Activated naive CD4-positive, alpha-beta T cell treated with anti-CD3 and anti-CD28 coated beads, Interleukin-2, amount 50 U/mL, for 16 hours (primary cell): Measurements from ENCODE around the gene FEZF2.

ENCODE experiments used
- DNase-seq: peaks from one replicate; pipeline ENCODE4 v3.0.0-alpha.2; 2020

Gene FEZF2

DNA sequence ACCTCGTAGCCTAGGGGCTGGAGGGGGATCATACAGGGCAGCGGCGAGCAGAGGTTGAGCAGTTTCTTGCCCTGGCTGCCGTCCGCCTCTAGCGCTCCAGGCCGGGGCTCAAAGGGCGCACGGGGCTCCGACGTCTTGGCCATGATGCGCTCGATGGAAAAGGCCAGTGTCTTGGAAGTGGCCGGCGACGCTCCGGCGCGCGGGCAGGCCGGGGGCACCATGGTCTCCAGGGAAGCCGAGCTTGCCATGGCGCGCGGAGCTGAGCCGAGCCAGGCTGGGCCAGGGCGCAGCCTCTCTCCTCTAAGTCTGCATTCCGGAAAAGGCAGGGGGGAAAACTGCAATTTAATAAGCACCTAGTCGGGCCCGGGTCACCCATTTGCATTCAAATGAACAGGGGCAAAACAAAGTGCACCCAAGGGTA, 719 bp downstream of the FEZF2 start:
- no peak for DNase-seq

DNA sequence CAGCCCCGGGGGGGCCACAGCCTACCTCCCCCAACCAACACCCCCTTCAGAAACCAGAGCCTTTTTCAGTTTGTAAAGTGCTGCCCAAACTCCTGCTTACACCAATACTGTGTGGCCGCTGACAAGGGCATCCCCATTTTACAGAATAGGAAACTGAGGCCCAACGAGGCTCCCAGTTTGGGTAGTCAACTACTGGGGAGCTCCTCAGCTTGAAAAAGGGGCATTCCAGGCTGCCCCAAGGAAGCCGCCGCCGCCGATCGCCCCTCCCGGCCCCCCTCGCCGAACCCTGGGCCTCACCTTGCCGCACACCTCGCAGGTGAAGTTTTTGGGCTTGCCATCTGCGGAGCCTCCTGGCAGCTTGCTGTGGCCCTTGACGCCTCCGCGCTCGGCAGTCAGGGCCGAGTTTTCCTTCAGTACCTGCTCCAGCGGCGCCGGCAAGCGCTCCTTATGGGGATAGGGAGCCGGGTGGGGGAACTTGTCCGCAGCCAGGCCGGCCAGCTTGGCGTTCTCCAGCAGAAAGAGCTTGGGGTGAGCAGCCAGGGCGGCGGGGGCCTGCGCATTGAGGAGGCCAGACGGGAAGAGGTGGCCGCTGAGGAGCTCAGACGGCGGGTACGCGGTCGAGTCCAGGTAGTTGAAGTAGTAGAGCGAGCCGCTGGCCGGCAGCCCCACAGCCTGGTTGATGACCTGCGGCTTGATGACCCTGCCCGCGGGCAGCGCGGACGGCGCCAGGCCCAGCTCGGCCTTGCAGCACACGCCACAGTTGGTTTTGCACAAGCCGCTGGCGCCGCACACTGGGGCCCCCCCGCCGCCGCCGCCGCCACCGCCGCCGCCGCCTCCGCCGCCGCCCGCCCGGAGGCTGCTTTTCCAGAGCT, 1.4 kb downstream of the FEZF2 start:
- no peak for DNase-seq

GRCh38 chr3:62370858-62371719, 2.3 kb downstream of the FEZF2 start:
- DNase-seq, result no peak

- no peak for DNase-seq
These were observed 3.1 kb downstream of the FEZF2 start for GRCh38 chr3:62370112-62370857.

GRCh38 chr3:62369476-62369743, 3.9 kb downstream of the FEZF2 start:
- no peak for DNase-seq

- DNase-seq, result no peak
These were observed 4.5 kb downstream of the FEZF2 start for GRCh38 chr3:62368705-62369475.

DNA sequence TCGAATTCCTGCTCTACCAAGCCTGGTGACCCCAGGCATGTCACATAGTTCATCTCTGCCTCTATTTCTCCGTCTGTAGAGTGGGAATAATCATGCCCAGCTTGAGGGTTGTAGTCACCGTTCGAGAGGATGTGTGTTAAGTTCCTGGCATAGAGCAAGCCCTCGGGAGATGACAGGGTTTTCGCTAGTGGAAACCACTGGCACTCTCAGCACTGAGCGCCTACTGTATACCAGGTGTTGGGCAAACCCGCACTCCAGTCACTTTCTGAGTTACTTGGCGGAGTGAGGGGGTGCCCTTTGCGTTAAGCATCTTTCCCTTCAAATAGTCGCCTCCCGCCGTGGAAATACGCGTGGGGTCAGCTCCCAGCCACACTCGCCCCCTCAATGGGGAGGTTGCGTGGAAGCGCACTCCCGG, 5.1 kb downstream of the FEZF2 start:
- no peak for DNase-seq

- no peak for DNase-seq
These were observed 5.6 kb downstream of the FEZF2 start for GRCh38 chr3:62367763-62368195.

DNA sequence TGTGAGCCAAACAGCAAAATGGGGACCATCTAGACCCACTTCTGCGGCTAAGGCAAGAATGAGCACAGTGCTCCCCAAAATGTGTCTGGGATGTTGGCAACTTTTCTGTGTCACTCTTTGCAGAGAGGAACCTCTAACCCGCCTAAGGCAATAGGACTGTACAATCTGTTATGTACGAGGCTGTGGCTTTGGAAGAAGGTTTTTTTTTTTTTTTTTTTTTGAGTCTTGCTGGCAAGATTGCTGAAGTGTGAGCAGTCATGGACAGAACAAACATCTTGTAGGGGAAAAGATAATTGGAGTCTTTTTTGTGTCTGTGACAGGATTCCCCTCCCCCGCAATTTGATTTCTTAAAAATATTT, 7.2 kb downstream of the FEZF2 start:
- no peak for DNase-seq

DNA sequence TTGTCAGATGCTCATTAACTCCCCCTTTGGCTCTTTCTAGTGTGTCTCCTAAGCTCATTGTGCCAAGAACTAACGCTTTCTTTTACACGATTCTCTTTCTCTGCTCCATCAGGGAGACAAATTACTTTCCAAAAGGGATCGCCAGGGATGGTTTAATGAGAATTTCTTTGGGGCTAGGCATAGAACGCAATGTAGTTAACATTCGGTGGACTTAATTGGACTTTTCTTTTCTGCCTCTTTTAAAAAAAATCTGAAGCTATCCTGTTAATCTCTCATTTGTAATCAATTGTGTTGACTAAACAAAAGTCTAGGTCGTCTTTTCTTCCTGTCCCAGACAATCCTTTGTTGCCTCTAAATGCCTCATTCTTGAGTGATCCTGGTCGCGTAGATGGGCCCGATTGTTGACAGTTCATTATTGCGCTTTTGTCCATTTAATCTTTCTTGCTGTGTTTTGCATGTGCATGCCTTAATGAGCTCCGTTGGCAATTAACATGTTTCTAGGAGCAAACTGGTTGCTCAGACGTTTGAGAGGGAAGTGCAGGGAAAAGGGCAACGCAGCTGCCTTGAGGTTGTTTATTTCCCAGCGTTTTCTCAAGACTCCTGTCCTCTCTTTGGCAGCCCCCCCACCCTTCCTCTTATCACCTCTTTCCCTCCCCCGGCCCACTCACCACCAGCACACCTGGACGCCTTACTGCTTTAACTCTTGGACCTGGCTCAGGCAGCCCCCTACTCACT, 7.8 kb downstream of the FEZF2 start:
- DNase-seq, result no peak

- no peak for DNase-seq
These were observed 9.2 kb downstream of the FEZF2 start for GRCh38 chr3:62364191-62364590.

DNA sequence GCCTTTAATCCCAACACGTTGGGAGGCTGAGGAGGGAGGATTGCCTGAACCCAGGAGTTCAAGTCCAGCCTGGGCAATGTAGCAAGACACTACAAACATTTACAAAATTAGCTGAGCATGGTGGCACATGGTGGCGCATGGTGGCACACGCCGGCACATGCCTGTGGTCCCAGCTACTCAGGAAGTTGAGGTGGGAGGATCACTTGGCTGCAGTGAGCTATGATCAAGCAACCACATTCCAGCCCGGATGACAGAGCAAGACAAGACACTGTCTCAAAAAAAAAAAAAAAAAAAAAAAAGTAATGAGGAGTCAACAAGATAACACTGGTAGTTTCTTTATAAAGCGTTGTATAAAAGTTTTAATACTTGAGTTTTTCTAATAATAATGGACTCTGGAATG, 10.1 kb downstream of the FEZF2 start:
- DNase-seq, result no peak

DNA sequence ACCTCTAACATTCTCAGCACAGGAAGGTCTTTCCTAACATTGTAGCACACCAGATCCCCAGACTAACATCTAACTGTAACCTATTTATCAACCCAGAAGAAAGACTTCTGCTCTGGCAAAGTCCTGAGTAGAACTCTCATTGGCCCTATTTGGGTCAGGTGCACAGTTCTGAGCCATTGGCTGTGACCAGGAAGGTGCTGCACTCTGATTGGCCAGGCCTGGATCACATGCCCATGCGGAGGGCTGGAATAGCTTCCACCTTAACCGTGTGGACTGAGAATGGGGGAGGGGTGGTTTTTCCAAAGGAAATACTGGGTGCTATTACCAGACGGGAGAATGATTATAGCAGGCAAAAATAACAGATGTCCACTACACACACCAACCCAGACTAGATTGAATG, 11.5 kb downstream of the FEZF2 start:
- DNase-seq, result no peak

DNA sequence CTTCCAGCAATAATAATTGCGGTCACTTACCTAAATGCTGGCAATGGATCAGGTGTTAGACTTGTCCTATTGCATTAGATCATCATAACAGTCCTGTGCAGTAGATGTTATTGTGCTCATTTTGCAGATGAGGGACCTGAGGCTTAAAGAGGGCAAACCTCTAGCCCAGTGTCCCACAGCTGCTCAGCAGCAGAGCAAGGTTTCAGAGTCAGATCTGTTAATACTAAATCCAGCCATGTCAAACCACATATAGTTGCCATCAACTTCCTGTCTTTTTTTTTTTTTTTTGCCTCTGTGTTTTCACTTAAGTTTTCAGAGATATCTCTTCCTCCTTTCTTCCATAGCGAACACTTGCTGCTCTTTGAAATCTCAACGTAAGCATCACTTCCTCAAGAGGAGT, 12.1 kb downstream of the FEZF2 start:
- DNase-seq, result no peak

DNA sequence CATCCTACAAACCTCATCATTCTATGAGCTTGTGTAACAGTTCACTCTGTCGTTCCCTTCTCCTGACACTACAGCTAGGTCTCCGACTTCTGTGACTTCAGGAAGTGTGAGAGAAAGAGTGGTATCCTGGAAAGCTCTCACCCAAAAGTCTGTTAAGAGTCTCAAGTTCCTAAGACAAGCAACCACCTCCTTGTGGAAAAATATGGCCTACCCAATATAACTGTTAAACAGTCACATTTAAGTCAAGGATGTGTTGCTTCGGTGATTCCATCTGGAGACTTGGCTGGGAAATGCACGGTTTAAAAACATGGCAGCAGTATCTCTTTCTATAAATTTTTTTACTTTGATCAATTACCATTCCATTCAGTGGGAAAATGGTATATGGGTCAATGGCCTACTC, 13.8 kb downstream of the FEZF2 start:
- no peak for DNase-seq

- DNase-seq, result no peak
These were observed 17.0 kb downstream of the FEZF2 start for GRCh38 chr3:62356356-62356755.

DNA sequence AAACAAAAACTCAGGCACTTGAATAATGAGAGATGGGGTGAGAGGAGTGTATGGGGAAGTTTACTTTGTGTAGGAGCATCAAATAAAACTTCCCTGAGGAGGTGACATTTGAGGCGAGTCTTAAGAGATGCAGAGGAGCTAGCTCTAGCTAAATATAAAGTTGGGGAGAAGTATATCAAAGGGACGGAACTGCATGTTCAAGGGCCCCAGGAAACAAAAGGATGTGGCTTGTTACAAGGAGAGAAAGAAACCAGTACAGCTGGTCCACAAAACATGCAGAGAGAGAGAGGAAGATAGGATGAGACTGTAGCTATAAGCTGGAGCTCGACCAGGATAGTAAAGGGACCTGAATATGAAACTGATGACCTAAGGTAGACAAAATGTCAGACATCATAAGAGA, 17.6 kb downstream of the FEZF2 start:
- DNase-seq, result no peak

DNA sequence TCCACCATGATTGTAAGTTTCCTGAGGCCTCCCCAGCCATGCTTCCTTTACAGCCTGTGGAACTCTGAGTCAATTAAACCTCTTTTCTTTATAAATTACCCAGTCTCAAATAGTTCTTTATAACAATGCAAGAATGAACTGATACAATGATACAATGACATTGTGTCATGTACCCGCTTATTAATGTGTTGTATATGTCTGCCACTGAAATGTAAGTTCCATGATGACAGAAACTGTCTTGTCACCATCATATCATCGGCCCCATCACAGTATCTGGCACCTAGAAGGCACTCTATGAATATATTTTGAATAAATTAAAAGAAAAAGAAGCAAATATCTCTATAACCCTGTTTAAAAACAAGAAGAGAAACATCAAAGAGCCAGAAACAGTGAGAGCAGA, 29.6 kb downstream of the FEZF2 start:
- no peak for DNase-seq

- DNase-seq, result no peak
These were observed 38.2 kb downstream of the FEZF2 start for GRCh38 chr3:62335196-62335595.

DNA sequence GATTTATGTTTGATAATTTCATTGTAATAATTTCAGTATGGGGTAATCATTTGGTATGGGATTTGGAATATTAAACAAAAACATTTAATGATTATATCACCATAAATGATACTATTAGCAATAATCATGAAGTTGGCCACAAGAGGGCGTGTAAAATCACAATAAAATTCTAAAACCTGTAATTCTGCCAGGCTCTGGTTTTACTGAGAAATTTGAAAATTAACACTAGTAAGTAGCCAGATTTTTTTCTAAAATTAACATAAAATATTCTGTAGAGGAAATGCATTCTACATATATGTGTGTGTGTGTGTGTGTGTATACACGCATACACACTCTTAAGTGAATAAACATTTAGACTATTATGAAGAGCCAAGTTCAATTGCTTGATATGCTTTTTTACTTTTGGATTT, 40.5 kb downstream of the FEZF2 start:
- DNase-seq, result no peak

GRCh38 chr3:62332017-62332416, 41.3 kb downstream of the FEZF2 start:
- DNase-seq, result no peak

DNA sequence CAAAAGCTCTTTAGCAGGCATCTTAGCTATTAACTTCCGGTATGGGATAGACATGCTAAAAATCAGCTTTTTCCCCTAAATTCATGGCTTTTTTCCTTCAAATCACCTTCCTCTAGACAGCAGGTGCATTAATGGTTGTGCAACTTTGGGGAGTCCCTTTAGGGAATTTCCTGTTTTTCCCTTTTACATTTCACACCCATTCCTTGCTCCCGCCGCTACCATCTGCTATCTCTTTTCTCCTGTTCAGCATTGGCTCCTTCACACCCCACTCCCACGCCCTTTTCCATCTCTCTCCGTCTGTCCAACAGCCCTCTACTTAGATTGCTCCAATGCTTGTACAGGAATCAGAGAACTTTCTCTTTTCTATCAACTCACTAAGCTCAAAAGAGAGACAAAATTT, 43.4 kb downstream of the FEZF2 start:
- no peak for DNase-seq
